Islet precursor cell (in vitro differentiated cells): ENCODE data around the gene ABHD10.
"Not testable (repeated sequence)": the region's sequence is repeated elsewhere in the genome, so short reads cannot be mapped to it uniquely, and the experiment has no call there.

Experiments
- DNase-seq: peaks from one replicate; pipeline ENCODE4 v3.0.0-alpha.2; 2018

ABHD10 gene

DNA sequence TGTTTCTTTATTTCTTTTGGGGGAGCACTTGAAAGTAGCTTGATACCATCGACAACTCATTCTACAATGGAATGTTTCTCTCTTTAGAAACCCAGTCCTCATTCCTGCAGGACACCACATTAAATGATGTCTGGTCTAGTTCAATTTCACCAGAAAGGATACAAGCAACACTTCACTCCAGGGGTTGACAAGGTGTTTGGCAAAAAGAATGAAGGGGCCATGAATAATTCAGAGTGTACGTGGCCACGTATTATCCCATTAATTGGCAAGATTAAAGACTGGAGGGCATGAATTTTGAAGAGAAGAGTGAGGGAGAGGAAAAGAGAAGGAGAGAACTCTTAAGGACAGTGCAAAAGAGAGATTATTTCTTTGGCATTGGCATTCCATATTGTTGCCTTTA lies 56.4 kb downstream of the ABHD10 start:
- DNase-seq, result no peak

DNA sequence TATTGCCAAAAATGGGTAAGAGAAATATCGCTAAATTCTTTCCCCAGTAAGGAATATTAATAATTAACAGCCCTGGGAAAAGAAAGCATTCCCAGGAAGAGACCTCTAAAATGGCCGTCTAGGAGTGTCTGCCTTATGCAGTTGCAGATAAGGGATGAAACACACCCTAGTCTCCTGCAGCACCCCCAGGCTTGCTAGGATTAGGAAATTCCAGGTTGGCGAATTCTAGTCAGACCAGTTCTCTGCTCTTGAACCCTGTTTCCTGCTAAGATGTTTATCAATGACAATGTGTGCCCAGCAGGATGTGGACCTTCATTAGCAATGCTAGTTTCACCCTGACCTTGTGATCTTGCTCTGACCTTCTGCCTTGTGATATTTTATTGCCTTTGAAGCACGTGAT lies 58.4 kb downstream of the ABHD10 start:
- DNase-seq, result not testable (repeated sequence)

DNA sequence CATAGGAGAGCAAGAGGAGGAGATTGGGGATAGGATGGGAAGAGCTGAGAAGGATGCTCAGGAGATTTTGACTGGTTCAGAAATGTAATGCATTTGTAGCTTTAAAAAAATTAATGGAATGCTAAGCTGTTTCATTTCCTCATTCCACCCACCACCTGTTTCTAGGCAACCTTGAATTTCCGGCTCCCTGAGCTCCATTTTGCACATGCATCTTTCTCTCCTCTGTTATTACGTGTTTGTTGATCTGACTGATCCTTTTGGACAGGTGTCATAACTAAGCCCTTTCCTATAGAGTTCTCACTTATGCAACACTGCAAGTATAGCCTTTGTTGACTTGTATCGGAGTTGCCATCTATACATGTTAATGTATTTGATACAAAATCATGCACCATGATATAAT lies 60.0 kb downstream of the ABHD10 start:
- no peak for DNase-seq

DNA sequence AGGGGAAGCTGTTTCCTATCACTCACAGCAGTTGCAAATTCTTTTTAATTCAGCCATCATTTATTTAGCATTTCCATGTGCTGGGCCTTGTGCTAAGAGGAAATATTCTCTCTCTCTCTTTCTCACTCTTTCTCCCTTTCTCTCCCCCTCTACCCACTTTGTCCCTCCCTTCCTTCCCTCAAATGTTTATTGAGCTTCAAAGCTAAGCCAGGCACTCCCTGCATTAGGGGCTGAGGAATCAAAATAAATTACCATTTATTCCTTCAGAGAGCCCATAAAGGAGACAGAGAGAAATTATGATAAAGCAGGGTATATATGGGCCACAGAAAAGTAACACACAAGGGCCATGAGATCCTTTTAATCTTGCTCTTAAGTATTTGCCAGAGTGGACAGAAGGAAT lies 62.5 kb downstream of the ABHD10 start:
- DNase-seq, result no peak

- DNase-seq, result no peak
Observed at GRCh38 chr3:112042842-112043280, 64.0 kb downstream of the ABHD10 start.
